HG02610 (cell line): ENCODE results near the gene CEP350.
"Not testable (repeated sequence)": the region's sequence is repeated elsewhere in the genome, so short reads cannot be mapped to it uniquely, and the experiment has no call there.

Experiments used
- ATAC-seq: cut with Tn5 transposase; IDR thresholded peaks from one replicate; pipeline ENCODE4 v1.9.1; 2021; ENCODE audit warnings: mild to moderate bottlenecking, moderate library complexity; ENCODE audit not compliant: unreplicated experiment

The CEP350 gene

GRCh38 chr1:179950651-179951050, 4.0 kb upstream of the CEP350 start:
- ATAC-seq: no peak

DNA sequence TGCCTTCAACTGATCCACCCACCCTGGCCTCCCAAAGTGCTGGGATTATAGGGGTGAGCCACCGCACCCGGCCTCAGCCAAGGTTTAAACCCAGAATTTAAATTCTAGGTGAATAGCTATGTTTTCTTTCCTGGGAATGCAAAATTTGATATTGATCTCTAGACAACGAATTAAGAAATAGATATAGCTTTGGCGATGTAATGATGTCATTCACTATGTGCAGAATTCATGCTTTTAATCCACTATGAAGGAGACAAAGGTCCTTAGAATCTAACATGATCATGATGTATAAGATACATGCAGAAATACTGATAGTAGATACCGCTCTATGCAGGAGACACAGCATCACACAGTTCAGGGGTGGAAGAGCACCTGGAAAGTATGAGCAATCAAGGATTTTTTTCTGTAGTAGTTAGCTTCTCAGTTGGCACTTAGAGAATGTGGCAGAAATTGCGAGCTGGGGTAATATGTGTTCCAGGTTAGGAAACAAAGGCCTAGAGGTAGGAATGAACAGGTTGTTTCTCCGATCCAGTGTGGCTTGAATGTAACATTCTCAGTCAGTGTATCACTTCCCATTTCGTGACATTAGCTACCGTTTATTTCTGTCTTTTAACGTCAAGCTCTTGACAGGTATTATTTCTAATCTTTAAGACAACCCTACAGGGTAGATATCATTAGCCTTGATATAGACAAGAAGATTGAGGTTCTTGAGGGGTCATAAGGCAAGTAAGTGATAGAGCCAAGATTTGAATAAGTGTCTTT, 3.0 kb upstream of the CEP350 start:
- no peak for ATAC-seq

DNA sequence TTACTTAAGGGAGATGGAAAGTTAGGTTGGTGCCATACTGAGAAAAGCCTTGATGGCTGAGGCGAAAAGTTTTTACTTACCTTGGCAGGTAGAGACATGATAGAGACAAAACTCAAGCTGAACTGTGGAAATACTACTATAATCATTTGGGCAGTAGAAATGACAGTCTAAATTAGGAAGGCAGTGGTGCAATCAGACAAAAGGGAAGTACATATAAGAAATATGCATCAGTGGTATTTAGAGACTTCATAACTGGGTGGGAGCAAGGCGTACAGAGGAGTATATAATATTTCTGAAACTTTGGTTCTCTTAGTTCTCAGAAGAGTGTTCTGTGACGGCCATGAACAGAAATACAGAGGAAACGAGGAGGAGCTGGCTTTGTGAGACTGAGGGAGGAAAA, 2.4 kb upstream of the CEP350 start:
- no peak for ATAC-seq

GRCh38 chr1:179953974-179954492, 577 bp upstream of the CEP350 start:
- ATAC-seq: no peak

DNA sequence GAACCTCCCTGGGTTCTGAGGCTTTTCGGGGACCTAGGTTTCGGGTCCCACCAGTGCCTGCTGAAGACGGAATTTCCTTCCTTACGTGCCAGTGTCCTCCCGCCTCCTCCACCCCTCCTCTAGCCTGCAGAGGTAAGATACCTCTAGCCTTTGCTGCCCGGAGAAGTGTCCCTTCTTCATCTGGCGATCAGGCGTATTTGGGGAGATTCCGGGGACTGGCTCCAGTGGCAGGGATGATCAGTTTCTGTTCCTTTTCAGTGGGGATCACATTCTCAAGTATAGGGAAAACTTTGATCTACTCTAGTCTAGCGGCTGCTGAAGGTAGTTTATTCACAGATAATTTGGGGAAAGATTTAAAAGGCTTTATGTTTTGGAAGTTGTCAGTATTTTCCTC, 674 bp downstream of the CEP350 start:
- peak; percentile 8 for ATAC-seq

GRCh38 chr1:179955731-179956130, 1.1 kb downstream of the CEP350 start:
- no peak for ATAC-seq

GRCh38 chr1:179958359-179958758, 3.7 kb downstream of the CEP350 start:
- ATAC-seq: no peak

DNA sequence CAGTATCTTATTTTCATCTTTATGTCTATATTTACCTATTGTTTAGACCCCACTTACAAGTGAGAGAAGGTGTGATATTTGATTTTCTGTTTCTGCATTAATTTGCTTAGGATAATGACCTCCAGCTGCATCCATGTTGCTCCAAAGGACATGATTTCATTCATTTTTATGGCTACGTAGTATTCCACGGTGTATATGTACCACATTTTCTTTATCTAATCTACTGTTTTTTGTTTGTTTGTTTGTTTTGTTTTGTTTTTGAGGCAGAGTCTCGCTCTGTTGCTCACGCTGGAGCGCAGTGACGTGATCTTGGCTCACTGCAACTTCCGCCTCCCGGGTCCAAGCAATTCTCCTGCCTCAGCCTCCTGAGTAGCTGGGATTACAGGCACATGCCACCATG, 7.6 kb downstream of the CEP350 start:
- not testable (repeated sequence) for ATAC-seq

DNA sequence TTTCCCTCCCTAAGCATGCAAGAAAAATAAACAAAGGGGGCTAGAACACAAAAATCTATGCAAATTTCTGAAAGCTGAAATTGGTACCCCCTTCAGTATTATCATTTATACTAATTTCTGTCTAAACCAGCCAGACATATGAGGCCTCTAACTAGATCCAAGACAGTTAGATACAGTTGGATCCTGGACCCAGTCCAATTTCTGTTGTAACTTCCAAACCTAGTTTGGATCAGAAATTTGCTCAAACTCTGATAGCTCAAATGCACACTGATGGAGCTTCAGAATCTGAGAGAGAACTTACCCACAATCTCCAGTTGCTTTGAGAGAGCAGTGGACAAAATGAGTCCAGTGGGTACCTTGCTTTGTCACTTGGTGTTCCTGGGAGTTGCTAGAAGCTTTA, 11.9 kb downstream of the CEP350 start:
- ATAC-seq: no peak

- ATAC-seq: no peak
These were observed 13.8 kb downstream of the CEP350 start for GRCh38 chr1:179968284-179968993.

DNA sequence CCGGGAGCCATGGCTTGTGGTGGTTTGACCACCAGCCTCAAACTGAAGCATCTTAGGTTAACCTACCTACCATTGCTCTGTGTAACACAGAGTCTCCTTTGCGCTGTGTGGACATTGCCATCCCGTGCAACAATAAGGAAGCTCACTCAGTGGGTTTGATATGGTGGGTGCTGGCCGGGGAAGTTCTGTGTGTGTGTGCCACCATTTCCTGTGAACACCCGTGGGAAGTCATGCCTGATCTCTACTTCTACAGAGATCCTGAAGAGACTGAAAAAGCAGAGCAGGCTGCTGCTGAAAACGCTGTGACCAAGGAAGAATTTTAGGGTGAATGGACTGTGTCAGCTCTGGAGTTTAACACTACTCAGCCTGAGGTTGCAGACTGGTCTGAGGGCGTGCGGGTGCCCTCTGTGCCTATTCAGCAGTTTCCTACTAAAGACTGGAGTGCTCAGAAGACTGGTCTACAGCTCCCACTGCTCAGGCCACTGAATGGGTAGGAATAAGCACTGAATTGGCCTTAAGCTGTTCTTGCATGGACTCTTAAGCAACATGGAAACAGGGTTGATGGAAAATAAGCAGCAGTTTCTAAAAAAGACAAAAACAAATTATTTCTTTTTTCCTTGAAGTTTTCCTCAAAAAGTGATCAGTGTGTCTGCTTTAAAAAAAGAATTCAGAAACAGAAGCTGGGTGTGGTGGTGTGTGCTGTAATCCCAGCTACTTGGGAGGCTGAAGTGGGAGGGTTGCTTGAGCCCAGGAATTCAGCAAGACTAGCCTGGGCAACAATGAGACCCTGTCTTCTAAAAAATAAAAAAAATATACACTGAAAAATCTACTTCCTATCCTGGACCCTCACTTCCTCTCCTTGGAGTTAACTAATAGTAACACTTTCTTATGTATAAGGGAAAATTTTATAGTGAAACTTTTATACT, 14.6 kb downstream of the CEP350 start:
- no peak for ATAC-seq

- no peak for ATAC-seq
These were observed 15.4 kb downstream of the CEP350 start for GRCh38 chr1:179969962-179970361.

- ATAC-seq: no peak
These were observed 17.2 kb downstream of the CEP350 start for GRCh38 chr1:179971563-179972496.

DNA sequence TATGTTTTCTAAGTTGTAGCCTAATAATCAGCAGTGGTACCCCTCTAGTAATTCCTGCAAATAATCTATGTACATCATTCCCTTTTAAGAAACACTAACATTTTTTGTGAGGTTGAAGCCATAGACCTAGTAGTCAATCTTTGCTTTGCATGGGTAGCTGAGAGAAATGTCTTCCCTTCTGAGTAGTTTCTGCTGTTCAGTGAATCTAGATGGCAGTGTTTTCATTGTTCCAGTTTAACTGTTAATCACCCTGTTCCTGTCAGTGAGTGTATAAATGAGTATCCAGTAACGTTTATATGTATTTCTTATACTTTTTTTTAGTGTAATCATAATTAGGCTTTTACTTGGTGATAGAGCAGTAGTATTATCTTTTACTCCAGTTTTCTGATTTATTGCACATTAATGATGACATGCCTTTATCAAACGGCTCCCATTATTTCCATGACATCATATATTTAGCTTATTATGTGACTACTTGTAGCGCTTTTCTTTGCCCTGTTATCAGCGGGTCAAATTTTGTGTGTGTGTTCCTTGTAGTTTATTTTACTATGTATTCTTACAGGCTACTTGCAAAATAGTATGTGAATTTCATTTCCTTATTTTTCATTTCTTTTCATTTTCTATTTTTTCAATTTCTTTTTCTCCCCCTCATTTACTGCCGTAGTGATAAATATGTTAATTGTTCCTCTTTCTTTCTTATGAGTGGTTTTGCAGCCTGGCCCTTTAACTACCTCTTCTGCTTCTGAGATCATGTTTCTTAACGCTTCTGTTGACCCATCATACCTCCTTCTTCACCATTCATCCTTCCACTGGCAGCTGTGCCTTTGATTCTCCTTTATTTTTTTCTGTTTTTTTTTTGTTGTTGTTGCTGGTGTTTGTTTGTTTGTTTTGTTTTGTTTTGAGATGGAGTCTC, 18.8 kb downstream of the CEP350 start:
- no peak for ATAC-seq

GRCh38 chr1:179976970-179977651, 22.5 kb downstream of the CEP350 start:
- ATAC-seq: no peak

- ATAC-seq: no peak
These were observed 23.8 kb downstream of the CEP350 start for GRCh38 chr1:179978199-179979079.

DNA sequence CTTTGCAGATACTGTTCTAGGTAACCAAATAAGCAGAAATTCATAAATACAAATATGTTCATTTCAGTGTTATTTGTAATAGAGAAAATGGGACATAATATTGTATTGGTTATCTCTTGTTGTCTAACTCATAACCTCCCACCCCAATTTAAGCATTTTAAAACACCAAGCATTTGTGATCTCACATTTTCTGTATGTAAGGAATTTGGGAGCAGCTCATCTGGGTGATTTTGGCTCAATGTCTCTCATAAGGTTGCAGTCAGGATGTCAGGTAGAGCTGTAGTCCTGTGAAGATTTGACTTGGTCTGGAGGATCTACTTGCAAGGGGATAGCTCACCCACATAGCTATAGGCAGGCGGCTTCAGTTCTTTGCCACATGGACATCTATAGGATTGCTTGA, 29.5 kb downstream of the CEP350 start:
- no peak for ATAC-seq

- peak; percentile 40 for ATAC-seq
These were observed 30.3 kb downstream of the CEP350 start for GRCh38 chr1:179984942-179985341.
